GM23338 (cell line): Measurements from ENCODE around the gene STK38. TPM values are rescaled to one million over a fixed set of nuclear protein-coding genes. Genes with fewer than 3 reads are reported as not detected.

Experiments
- ATAC-seq: fragments of 200-7000 bp; cut with Tn5 transposase; 3 replicates; pipeline ENCODE4 v1.9.1; 2020
- DNase-seq: peaks from one replicate; pipeline ENCODE4 v3.0.0-alpha.2; 2015; ENCODE audit warnings: low spot score
- H2AFZ ChIP-seq: fragments of 200-600 bp; sonication (generic); 2 replicates; pipeline ENCODE4 v1.8.0; 2016; ENCODE audit warnings: antibody characterized with exemption, mild to moderate bottlenecking, moderate library complexity
- H3F3A ChIP-seq: fragments of 200-600 bp; sonication (generic); replicated peaks from 2 replicates; pipeline ENCODE4 v1.8.0; 2017; ENCODE audit warnings: antibody characterized with exemption, mixed run types, low read depth
- H3K27ac ChIP-seq: fragments of 200-600 bp; sonication (generic); 2 replicates; pipeline ENCODE4 v1.6.1; 2016; ENCODE audit warnings: low read depth
- H3K27me3 ChIP-seq: fragments of 200-600 bp; sonication (generic); 2 replicates; pipeline ENCODE4 v1.8.0; 2016; ENCODE audit warnings: mild to moderate bottlenecking, mixed run types, moderate library complexity; ENCODE audit not compliant: insufficient read depth
- H3K36me3 ChIP-seq: fragments of 200-600 bp; sonication (generic); 2 replicates; pipeline ENCODE4 v1.8.0; 2016; ENCODE audit warnings: mild to moderate bottlenecking; ENCODE audit not compliant: insufficient read depth
- H3K4me1 ChIP-seq: fragments of 200-600 bp; sonication (generic); 2 replicates; pipeline ENCODE4 v1.8.0; 2016; ENCODE audit warnings: mild to moderate bottlenecking, moderate library complexity; ENCODE audit not compliant: insufficient read depth
- H3K4me2 ChIP-seq: fragments of 200-600 bp; sonication (generic); 2 replicates; pipeline ENCODE4 v1.7.1; 2017; ENCODE audit warnings: mixed run types
- H3K4me3 ChIP-seq: fragments of 200-600 bp; sonication (generic); 2 replicates; pipeline ENCODE4 v1.6.1; 2016; ENCODE audit warnings: mixed run types
- H3K79me2 ChIP-seq: fragments of 200-600 bp; sonication (generic); replicated peaks from 2 replicates; pipeline ENCODE4 v1.8.0; 2017; ENCODE audit warnings: mild to moderate bottlenecking; ENCODE audit not compliant: insufficient read depth
- H3K9me2 ChIP-seq: fragments of 200-600 bp; sonication (generic); 2 replicates; pipeline ENCODE4 v1.8.0; 2017; ENCODE audit not compliant: insufficient read depth
- H4K20me1 ChIP-seq: fragments of 200-600 bp; sonication (generic); replicated peaks from 2 replicates; pipeline ENCODE4 v1.8.0; 2017; ENCODE audit warnings: mild to moderate bottlenecking; ENCODE audit not compliant: insufficient read depth
- H3K27ac Mint-ChIP-seq: 2 replicates; pipeline ENCODE4 v1.8.0; 2020; ENCODE audit warnings: inconsistent platforms, mild to moderate bottlenecking, moderate library complexity, mixed read lengths
- H3K27me3 Mint-ChIP-seq: 3 replicates; pipeline ENCODE4 v1.8.0; 2022; ENCODE audit warnings: low read depth, mild to moderate bottlenecking, moderate library complexity, mixed read lengths, inconsistent platforms; ENCODE audit not compliant: insufficient read depth, poor library complexity
- H3K36me3 Mint-ChIP-seq: 3 replicates; pipeline ENCODE4 v1.8.0; 2021; ENCODE audit warnings: low read depth, mild to moderate bottlenecking, inconsistent platforms, moderate library complexity, mixed read lengths
- H3K4me1 Mint-ChIP-seq: 3 replicates; pipeline ENCODE4 v1.8.0; 2020; ENCODE audit warnings: mild to moderate bottlenecking, inconsistent platforms, mixed read lengths
- H3K4me3 Mint-ChIP-seq: 3 replicates; pipeline ENCODE4 v1.8.0; 2021; ENCODE audit warnings: moderate library complexity, mild to moderate bottlenecking, inconsistent platforms, mixed read lengths
- H3K9me3 Mint-ChIP-seq: 3 replicates; pipeline ENCODE4 v1.8.0; 2020; ENCODE audit warnings: moderate library complexity, mild to moderate bottlenecking, inconsistent platforms, mixed read lengths
- CREB1 ChIP-seq: fragments of 250-450 bp; sonication (Bioruptor Pico); IDR thresholded peaks from 2 replicates; pipeline ENCODE4 v1.5.0; 2020; ENCODE audit warnings: low read depth, mild to moderate bottlenecking, moderate library complexity
- EZH2phosphoT487 ChIP-seq: fragments of 200-600 bp; sonication (generic); IDR thresholded peaks from one replicate; pipeline ENCODE4 v1.8.1; 2018; ENCODE audit warnings: antibody characterized with exemption; ENCODE audit not compliant: unreplicated experiment
- JUNB ChIP-seq: IDR thresholded peaks from one replicate; pipeline ENCODE4 v1.6.1; 2016; ENCODE audit warnings: antibody characterized with exemption; ENCODE audit not compliant: unreplicated experiment
- NANOG ChIP-seq: IDR thresholded peaks from 2 replicates; pipeline ENCODE4 v1.6.1; 2016; ENCODE audit warnings: antibody characterized with exemption, borderline replicate concordance
- POLR2AphosphoS5 ChIP-seq: IDR thresholded peaks from 2 replicates; pipeline ENCODE4 v1.6.1; 2016; ENCODE audit warnings: antibody characterized with exemption, low read depth
- STAT1 ChIP-seq: IDR thresholded peaks from one replicate; pipeline ENCODE4 v1.6.1; 2016; ENCODE audit warnings: antibody characterized with exemption; ENCODE audit not compliant: unreplicated experiment
- ZNF114 ChIP-seq: fragments of 250-450 bp; sonication (Bioruptor Pico); IDR thresholded peaks from 2 replicates; pipeline ENCODE4 v1.5.0; 2020; ENCODE audit warnings: mild to moderate bottlenecking, moderate library complexity
- ZNF331 ChIP-seq: fragments of 250-450 bp; sonication (Bioruptor Pico); IDR thresholded peaks from 2 replicates; pipeline ENCODE4 v1.5.0; 2020; ENCODE audit warnings: low read depth, mild to moderate bottlenecking, moderate library complexity
- polyA plus RNA-seq: library from polyadenylated mRNA; unstranded; fragments of >200 nt; fragmentation: Nextera tagmentation; extraction: Ambion mirVana; gene quantifications from 2 replicates; pipeline ENCODE4 v1.2.1, GENCODE V29; 2016
- total RNA-seq: library from RNA; depleted of rRNA; stranded (reverse); fragments of >200 nt; shearing (Covaris generic); gene quantifications from 2 replicates; pipeline ENCODE4 v1.2.3, GENCODE V29; 2014
- TF ChIP-seq, protein P1 (sequence below): IDR thresholded peaks from one replicate; pipeline ENCODE4 v1.6.1; 2018; ENCODE audit warnings: antibody characterized with exemption; ENCODE audit not compliant: unreplicated experiment
- TF ChIP-seq, protein P2 (sequence below): fragments of 250-450 bp; sonication (Bioruptor Pico); IDR thresholded peaks from 2 replicates; pipeline ENCODE4 v1.5.0; 2020; ENCODE audit warnings: mild to moderate bottlenecking, moderate library complexity
- TF ChIP-seq, protein P3 (sequence below), 2 experiments: fragments of 200-600 bp in 1 of 2; sonication (generic) in 1 of 2; conservative IDR thresholded peaks; 2 replicates each; pipeline versions ENCODE4 v1.5.1 to v1.6.1; 2016 to 2017; ENCODE audit warnings: antibody characterized with exemption in 2 of 2, low read depth in 2 of 2, mild to moderate bottlenecking in 2 of 2, moderate library complexity in 1 of 2

Gene STK38
- total and polyA plus RNA-seq, 2 experiments from 2014 or later = 10.8 to 17.4 TPM

DNA sequence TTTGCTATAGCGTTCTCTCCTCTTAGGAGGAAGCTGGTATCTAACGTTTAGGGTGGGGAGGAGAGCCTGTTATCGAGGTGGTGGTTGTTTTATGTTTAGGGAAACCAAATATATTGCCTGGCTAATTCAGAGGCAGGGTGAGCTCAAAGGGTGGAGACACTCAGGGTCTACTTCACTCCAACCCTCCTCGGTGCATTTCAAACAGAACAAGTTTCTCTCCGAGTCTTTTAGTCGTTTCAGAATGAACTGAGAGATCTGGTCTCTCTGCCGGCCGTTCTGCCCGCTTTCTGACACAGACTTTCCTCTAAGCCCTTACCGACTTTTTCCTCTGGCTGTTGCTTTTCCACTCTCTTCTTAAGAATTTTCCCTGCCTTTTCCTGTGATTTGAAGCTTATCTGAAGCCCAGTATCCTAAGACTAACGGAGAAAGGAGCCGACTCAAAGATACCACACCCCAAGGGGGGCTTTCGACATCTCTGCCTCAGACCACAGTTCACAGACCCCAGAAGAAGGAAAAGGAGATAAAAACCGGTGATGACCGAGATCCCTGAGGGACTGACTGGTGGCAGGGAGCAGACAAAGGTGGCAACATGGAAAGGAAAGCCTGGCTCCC is 865 bp downstream of the STK38 start:
- no peaks in the 10 kb centered on the region for H3K9me3 Mint-ChIP-seq
- Histone ChIP-seq H4K20me1 (peaks cover 14% of the 10 kb centered on the region; the same call in 1 of the 2 replicates), H3K27me3 (no peaks in the 10 kb centered on the region), H3F3A (no peaks in the 10 kb centered on the region), H3K4me3 (peak overlapping the region; percentile 90), H3K79me2 (peaks cover 54% of the 10 kb centered on the region), H2AFZ (peak overlapping the region; percentile 90), H3K36me3 (no peaks in the 10 kb centered on the region), H3K4me1 (peaks cover 17% of the 10 kb centered on the region), H3K9me2 (no peaks in the 10 kb centered on the region), H3K27ac (peak overlapping the region; percentile 94), H3K4me2 (peak overlapping the region; percentile 98)
- peaks cover 7% of the 10 kb centered on the region for H3K4me1 Mint-ChIP-seq
- TF ChIP-seq ZNF114 (no peak), STAT1 (no peak), CREB1 (CRISPR knock-in tag) (no peak), JUNB (no peak), ZNF331 (no peak), POLR2AphosphoS5 (no peak), EZH2phosphoT487 (no peak), NANOG (no peak)
- TF ChIP-seq, protein P1, sequence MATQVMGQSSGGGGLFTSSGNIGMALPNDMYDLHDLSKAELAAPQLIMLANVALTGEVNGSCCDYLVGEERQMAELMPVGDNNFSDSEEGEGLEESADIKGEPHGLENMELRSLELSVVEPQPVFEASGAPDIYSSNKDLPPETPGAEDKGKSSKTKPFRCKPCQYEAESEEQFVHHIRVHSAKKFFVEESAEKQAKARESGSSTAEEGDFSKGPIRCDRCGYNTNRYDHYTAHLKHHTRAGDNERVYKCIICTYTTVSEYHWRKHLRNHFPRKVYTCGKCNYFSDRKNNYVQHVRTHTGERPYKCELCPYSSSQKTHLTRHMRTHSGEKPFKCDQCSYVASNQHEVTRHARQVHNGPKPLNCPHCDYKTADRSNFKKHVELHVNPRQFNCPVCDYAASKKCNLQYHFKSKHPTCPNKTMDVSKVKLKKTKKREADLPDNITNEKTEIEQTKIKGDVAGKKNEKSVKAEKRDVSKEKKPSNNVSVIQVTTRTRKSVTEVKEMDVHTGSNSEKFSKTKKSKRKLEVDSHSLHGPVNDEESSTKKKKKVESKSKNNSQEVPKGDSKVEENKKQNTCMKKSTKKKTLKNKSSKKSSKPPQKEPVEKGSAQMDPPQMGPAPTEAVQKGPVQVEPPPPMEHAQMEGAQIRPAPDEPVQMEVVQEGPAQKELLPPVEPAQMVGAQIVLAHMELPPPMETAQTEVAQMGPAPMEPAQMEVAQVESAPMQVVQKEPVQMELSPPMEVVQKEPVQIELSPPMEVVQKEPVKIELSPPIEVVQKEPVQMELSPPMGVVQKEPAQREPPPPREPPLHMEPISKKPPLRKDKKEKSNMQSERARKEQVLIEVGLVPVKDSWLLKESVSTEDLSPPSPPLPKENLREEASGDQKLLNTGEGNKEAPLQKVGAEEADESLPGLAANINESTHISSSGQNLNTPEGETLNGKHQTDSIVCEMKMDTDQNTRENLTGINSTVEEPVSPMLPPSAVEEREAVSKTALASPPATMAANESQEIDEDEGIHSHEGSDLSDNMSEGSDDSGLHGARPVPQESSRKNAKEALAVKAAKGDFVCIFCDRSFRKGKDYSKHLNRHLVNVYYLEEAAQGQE = no peak
- TF ChIP-seq, protein P2, sequence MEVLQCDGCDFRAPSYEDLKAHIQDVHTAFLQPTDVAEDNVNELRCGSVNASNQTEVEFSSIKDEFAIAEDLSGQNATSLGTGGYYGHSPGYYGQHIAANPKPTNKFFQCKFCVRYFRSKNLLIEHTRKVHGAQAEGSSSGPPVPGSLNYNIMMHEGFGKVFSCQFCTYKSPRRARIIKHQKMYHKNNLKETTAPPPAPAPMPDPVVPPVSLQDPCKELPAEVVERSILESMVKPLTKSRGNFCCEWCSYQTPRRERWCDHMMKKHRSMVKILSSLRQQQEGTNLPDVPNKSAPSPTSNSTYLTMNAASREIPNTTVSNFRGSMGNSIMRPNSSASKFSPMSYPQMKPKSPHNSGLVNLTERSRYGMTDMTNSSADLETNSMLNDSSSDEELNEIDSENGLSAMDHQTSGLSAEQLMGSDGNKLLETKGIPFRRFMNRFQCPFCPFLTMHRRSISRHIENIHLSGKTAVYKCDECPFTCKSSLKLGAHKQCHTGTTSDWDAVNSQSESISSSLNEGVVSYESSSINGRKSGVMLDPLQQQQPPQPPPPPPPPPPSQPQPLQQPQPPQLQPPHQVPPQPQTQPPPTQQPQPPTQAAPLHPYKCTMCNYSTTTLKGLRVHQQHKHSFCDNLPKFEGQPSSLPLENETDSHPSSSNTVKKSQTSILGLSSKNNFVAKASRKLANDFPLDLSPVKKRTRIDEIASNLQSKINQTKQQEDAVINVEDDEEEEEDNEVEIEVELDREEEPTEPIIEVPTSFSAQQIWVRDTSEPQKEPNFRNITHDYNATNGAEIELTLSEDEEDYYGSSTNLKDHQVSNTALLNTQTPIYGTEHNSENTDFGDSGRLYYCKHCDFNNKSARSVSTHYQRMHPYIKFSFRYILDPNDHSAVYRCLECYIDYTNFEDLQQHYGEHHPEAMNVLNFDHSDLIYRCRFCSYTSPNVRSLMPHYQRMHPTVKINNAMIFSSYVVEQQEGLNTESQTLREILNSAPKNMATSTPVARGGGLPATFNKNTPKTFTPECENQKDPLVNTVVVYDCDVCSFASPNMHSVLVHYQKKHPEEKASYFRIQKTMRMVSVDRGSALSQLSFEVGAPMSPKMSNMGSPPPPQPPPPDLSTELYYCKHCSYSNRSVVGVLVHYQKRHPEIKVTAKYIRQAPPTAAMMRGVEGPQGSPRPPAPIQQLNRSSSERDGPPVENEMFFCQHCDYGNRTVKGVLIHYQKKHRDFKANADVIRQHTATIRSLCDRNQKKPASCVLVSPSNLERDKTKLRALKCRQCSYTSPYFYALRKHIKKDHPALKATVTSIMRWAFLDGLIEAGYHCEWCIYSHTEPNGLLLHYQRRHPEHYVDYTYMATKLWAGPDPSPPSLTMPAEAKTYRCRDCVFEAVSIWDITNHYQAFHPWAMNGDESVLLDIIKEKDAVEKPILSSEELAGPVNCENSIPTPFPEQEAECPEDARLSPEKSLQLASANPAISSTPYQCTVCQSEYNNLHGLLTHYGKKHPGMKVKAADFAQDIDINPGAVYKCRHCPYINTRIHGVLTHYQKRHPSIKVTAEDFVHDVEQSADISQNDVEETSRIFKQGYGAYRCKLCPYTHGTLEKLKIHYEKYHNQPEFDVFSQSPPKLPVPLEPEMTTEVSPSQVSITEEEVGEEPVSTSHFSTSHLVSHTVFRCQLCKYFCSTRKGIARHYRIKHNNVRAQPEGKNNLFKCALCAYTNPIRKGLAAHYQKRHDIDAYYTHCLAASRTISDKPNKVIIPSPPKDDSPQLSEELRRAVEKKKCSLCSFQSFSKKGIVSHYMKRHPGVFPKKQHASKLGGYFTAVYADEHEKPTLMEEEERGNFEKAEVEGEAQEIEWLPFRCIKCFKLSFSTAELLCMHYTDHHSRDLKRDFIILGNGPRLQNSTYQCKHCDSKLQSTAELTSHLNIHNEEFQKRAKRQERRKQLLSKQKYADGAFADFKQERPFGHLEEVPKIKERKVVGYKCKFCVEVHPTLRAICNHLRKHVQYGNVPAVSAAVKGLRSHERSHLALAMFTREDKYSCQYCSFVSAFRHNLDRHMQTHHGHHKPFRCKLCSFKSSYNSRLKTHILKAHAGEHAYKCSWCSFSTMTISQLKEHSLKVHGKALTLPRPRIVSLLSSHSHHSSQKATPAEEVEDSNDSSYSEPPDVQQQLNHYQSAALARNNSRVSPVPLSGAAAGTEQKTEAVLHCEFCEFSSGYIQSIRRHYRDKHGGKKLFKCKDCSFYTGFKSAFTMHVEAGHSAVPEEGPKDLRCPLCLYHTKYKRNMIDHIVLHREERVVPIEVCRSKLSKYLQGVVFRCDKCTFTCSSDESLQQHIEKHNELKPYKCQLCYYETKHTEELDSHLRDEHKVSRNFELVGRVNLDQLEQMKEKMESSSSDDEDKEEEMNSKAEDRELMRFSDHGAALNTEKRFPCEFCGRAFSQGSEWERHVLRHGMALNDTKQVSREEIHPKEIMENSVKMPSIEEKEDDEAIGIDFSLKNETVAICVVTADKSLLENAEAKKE (CRISPR knock-in tag) = no peak
- TF ChIP-seq, protein P3, sequence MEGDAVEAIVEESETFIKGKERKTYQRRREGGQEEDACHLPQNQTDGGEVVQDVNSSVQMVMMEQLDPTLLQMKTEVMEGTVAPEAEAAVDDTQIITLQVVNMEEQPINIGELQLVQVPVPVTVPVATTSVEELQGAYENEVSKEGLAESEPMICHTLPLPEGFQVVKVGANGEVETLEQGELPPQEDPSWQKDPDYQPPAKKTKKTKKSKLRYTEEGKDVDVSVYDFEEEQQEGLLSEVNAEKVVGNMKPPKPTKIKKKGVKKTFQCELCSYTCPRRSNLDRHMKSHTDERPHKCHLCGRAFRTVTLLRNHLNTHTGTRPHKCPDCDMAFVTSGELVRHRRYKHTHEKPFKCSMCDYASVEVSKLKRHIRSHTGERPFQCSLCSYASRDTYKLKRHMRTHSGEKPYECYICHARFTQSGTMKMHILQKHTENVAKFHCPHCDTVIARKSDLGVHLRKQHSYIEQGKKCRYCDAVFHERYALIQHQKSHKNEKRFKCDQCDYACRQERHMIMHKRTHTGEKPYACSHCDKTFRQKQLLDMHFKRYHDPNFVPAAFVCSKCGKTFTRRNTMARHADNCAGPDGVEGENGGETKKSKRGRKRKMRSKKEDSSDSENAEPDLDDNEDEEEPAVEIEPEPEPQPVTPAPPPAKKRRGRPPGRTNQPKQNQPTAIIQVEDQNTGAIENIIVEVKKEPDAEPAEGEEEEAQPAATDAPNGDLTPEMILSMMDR (conservative IDR thresholded peaks at IDR 0.05; ENCODE audit: low read depth in 2 of 2) = no peak
- DNase-seq (peak; percentile 33), ATAC-seq (peak; percentile 3; the same call in 2 of the 3 replicates)
- peak overlapping the region; percentile 86 for H3K27ac Mint-ChIP-seq
- peaks cover 8% of the 10 kb centered on the region; the same call in 2 of the 3 replicates for H3K36me3 Mint-ChIP-seq
- peaks cover 5% of the 10 kb centered on the region for H3K27me3 Mint-ChIP-seq
- peak overlapping the region; percentile 91 for H3K4me3 Mint-ChIP-seq
